Neural cell (in vitro differentiated cells): Measurements from ENCODE around the gene COPZ2. TPM values are rescaled to one million over a fixed set of nuclear protein-coding genes. Genes with fewer than 3 reads are reported as not detected.

Experiments
- H2AFZ ChIP-seq: fragments of 200-600, 300-800 bp; sonication (generic), shearing (Covaris generic); 2 replicates; pipeline ENCODE4 v1.6.0; 2014; ENCODE audit warnings: low read depth, mild to moderate bottlenecking, antibody characterized with exemption, low read length, moderate library complexity
- H3F3A ChIP-seq: fragments of 200-600 bp; shearing (Covaris generic); 2 replicates; pipeline ENCODE4 v1.6.1; 2016; ENCODE audit warnings: mild to moderate bottlenecking, moderate library complexity, mixed read lengths, antibody characterized with exemption, low read length; ENCODE audit not compliant: insufficient read depth, poor library complexity, severe bottlenecking
- H3K27ac ChIP-seq: fragments of 200-600, 300-800 bp; sonication (generic), shearing (Covaris generic); 2 replicates; pipeline ENCODE4 v1.5.1; 2014; ENCODE audit warnings: mild to moderate bottlenecking, low read length, moderate library complexity
- H3K27me3 ChIP-seq: fragments of 300-800, 200-600 bp; sonication (generic), shearing (Covaris generic); 2 replicates; pipeline ENCODE4 v1.6.0; 2014; ENCODE audit warnings: mild to moderate bottlenecking, low read depth, low read length, moderate library complexity; ENCODE audit not compliant: insufficient read depth
- H3K36me3 ChIP-seq: fragments of 300-800, 200-600 bp; sonication (generic), shearing (Covaris generic); 2 replicates; pipeline ENCODE4 v1.5.1; 2014; ENCODE audit warnings: mild to moderate bottlenecking, antibody characterized with exemption, low read length, moderate library complexity; ENCODE audit not compliant: insufficient read depth
- H3K4me2 ChIP-seq: fragments of 300-800, 200-600 bp; sonication (generic), shearing (Covaris generic); 2 replicates; pipeline ENCODE4 v1.6.0; 2014; ENCODE audit warnings: mild to moderate bottlenecking, low read length
- H3K4me3 ChIP-seq: fragments of 300-800, 200-600 bp; sonication (generic), shearing (Covaris generic); 2 replicates; pipeline ENCODE4 v1.5.1; 2014; ENCODE audit warnings: mild to moderate bottlenecking, low read length, moderate library complexity
- H3K79me2 ChIP-seq: fragments of 200-600 bp; shearing (Covaris generic); replicated peaks from 2 replicates; pipeline ENCODE4 v1.6.0; 2014; ENCODE audit warnings: mild to moderate bottlenecking, low read length, moderate library complexity; ENCODE audit not compliant: insufficient read depth
- H3K9ac ChIP-seq: fragments of 300-800, 200-600 bp; sonication (generic), shearing (Covaris generic); 2 replicates; pipeline ENCODE4 v1.6.1; 2016; ENCODE audit warnings: mild to moderate bottlenecking, low read length, mixed read lengths
- H3K9me2 ChIP-seq: fragments of 200-600 bp; shearing (Covaris generic); 2 replicates; pipeline ENCODE4 v1.6.1; 2016; ENCODE audit warnings: mild to moderate bottlenecking, low read length, mixed read lengths; ENCODE audit not compliant: insufficient read depth
- H3K9me3 ChIP-seq: fragments of 200-600, 300-800 bp; sonication (generic), shearing (Covaris generic); 2 replicates; pipeline ENCODE4 v1.6.1; 2016; ENCODE audit warnings: mild to moderate bottlenecking, mixed run types, low read length, moderate library complexity, mixed read lengths
- H4K20me1 ChIP-seq: fragments of 200-600 bp; shearing (Covaris generic); 2 replicates; pipeline ENCODE4 v1.6.1; 2016; ENCODE audit warnings: mild to moderate bottlenecking, mixed run types; ENCODE audit not compliant: insufficient read depth
- EP300 ChIP-seq: fragments of 450-650 bp; conservative IDR thresholded peaks from 2 replicates; pipeline ENCODE4 v1.6.1; 2014; ENCODE audit warnings: antibody characterized with exemption, mild to moderate bottlenecking, moderate library complexity; ENCODE audit not compliant: poor library complexity, severe bottlenecking
- EZH2 ChIP-seq: fragments of 200-600, 300-800 bp; shearing (Covaris generic), sonication (generic); IDR thresholded peaks from 2 replicates; pipeline ENCODE4 v1.6.1; 2014; ENCODE audit warnings: antibody characterized with exemption, low read length, borderline replicate concordance, mild to moderate bottlenecking; ENCODE audit not compliant: insufficient read depth, poor library complexity, severe bottlenecking
- MXI1 ChIP-seq: fragments of 450-650 bp; conservative IDR thresholded peaks from 2 replicates; pipeline ENCODE4 v1.6.1; 2014; ENCODE audit warnings: antibody characterized with exemption, mild to moderate bottlenecking; ENCODE audit not compliant: poor library complexity, severe bottlenecking
- POLR2AphosphoS5 ChIP-seq: IDR thresholded peaks from 2 replicates; pipeline ENCODE4 v1.6.1; 2012
- RAD21 ChIP-seq: fragments of 450-650 bp; conservative IDR thresholded peaks from 2 replicates; pipeline ENCODE4 v1.6.1; 2014; ENCODE audit warnings: antibody characterized with exemption, mild to moderate bottlenecking, moderate library complexity
- SMC3 ChIP-seq: fragments of 450-650 bp; conservative IDR thresholded peaks from 2 replicates; pipeline ENCODE4 v1.6.1; 2014; ENCODE audit warnings: antibody characterized with exemption, mild to moderate bottlenecking, moderate library complexity; ENCODE audit not compliant: poor library complexity
- TAF1 ChIP-seq: IDR thresholded peaks from 2 replicates; pipeline ENCODE4 v1.6.1; 2012; ENCODE audit warnings: low read depth
- polyA plus RNA-seq: library from polyadenylated mRNA; depleted of rRNA; stranded (reverse); fragments of >200 nt; gene quantifications from 2 replicates; pipeline ENCODE4 v1.2.3, GENCODE V29; 2014
- TF ChIP-seq, protein P1 (sequence below): IDR thresholded peaks from 2 replicates; pipeline ENCODE4 v1.6.1; 2012; ENCODE audit warnings: borderline replicate concordance
- TF ChIP-seq, protein P2 (sequence below): fragments of 450-650 bp; IDR thresholded peaks from 2 replicates; pipeline ENCODE4 v1.5.1; 2014; ENCODE audit warnings: antibody characterized with exemption, mild to moderate bottlenecking, moderate library complexity; ENCODE audit not compliant: poor library complexity, severe bottlenecking

The COPZ2 gene
- polyA plus RNA-seq, 1 donor from 2014 or later = not detected

DNA sequence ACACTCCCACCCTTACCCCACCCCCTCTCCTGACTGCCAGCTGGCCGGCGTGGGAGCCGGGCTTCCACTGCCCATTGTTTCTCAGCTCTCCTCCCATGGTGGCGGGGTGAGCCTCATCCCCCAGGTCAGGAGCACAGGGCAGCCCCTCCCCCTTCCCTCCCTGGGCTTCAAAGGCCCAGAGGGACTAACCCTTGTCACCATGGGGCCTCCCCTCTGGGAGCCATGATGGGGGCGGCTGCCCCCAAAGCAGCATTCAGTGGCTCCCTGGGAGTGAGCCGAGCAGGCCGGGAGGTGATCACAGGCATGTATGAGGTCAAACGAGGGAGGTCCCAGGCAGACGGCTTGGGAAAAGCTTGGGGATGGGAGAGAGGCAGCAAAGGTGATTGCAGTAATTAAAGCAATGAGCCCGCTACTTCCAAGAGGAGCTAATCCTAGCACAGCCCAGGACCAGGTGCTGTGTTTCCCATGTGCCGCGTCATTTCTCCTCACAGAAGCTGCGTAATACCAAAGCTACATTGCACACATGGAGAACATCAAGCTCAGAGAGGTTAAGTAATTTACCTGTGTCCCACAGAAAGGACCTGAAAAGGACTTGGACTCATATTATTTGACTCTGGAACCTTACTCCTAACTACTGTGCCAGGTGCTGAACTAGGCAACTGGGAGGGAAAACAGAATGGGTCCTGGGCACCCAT is 42.2 kb downstream of the COPZ2 start:
- H3K27ac ChIP-seq = no peak overlapping the region

DNA sequence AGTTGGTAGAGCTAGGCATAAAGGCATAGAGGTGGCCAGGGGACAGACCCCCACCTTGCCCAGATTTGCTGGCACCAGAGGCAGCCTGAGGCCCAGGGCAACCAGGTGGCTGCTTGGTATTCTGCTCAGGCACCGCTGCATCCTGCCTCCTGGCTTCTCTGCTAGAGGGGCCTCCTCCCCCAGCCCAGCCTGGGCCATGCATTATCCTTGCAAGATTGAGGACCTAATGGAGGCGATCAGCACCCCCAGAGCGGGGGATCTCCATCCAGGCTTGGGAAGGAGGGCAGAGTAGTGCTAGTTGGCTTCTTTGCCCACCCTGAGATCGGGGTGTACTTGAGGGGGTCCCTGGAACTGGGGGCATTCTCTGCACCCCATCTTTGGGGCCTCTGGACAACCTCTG is 42.9 kb downstream of the COPZ2 start:
- no peak overlapping the region for H2AFZ ChIP-seq
- H3K27ac ChIP-seq = no peak overlapping the region
- H3K9ac ChIP-seq = no peak overlapping the region
- H3K4me2 ChIP-seq = no peak overlapping the region
- H3F3A ChIP-seq = no peaks in the 10 kb centered on the region
- H3K79me2 ChIP-seq = no peaks in the 10 kb centered on the region
- H3K9me2 ChIP-seq = no peaks in the 10 kb centered on the region
- no peaks in the 10 kb centered on the region for H3K36me3 ChIP-seq
- no peak overlapping the region for H3K4me3 ChIP-seq
- H4K20me1 ChIP-seq = no peaks in the 10 kb centered on the region
- no peaks in the 10 kb centered on the region for H3K27me3 ChIP-seq
- TF ChIP-seq MXI1 (no peak), EP300 (no peak), TAF1 (no peak), SMC3 (no peak), POLR2AphosphoS5 (no peak), EZH2 (no peak)
- TF ChIP-seq, protein P1, sequence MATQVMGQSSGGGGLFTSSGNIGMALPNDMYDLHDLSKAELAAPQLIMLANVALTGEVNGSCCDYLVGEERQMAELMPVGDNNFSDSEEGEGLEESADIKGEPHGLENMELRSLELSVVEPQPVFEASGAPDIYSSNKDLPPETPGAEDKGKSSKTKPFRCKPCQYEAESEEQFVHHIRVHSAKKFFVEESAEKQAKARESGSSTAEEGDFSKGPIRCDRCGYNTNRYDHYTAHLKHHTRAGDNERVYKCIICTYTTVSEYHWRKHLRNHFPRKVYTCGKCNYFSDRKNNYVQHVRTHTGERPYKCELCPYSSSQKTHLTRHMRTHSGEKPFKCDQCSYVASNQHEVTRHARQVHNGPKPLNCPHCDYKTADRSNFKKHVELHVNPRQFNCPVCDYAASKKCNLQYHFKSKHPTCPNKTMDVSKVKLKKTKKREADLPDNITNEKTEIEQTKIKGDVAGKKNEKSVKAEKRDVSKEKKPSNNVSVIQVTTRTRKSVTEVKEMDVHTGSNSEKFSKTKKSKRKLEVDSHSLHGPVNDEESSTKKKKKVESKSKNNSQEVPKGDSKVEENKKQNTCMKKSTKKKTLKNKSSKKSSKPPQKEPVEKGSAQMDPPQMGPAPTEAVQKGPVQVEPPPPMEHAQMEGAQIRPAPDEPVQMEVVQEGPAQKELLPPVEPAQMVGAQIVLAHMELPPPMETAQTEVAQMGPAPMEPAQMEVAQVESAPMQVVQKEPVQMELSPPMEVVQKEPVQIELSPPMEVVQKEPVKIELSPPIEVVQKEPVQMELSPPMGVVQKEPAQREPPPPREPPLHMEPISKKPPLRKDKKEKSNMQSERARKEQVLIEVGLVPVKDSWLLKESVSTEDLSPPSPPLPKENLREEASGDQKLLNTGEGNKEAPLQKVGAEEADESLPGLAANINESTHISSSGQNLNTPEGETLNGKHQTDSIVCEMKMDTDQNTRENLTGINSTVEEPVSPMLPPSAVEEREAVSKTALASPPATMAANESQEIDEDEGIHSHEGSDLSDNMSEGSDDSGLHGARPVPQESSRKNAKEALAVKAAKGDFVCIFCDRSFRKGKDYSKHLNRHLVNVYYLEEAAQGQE = no peak
- TF ChIP-seq, protein P2, sequence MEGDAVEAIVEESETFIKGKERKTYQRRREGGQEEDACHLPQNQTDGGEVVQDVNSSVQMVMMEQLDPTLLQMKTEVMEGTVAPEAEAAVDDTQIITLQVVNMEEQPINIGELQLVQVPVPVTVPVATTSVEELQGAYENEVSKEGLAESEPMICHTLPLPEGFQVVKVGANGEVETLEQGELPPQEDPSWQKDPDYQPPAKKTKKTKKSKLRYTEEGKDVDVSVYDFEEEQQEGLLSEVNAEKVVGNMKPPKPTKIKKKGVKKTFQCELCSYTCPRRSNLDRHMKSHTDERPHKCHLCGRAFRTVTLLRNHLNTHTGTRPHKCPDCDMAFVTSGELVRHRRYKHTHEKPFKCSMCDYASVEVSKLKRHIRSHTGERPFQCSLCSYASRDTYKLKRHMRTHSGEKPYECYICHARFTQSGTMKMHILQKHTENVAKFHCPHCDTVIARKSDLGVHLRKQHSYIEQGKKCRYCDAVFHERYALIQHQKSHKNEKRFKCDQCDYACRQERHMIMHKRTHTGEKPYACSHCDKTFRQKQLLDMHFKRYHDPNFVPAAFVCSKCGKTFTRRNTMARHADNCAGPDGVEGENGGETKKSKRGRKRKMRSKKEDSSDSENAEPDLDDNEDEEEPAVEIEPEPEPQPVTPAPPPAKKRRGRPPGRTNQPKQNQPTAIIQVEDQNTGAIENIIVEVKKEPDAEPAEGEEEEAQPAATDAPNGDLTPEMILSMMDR = no peak
- no peaks in the 10 kb centered on the region for H3K9me3 ChIP-seq

More for the DNA sequence above, 42.2 kb downstream of the COPZ2 start:
- H3K4me2 ChIP-seq = no peak overlapping the region
- no peaks in the 10 kb centered on the region for H3K36me3 ChIP-seq
- H3K9ac ChIP-seq = no peak overlapping the region
- H3K9me2 ChIP-seq = no peaks in the 10 kb centered on the region
- TF ChIP-seq MXI1 (no peak), TAF1 (no peak), SMC3 (no peak), EZH2 (no peak), RAD21 (no peak), EP300 (no peak), POLR2AphosphoS5 (no peak)
- TF ChIP-seq, protein P2 = no peak
- TF ChIP-seq, protein P1 = no peak
- no peaks in the 10 kb centered on the region for H3F3A ChIP-seq
- H3K79me2 ChIP-seq = no peaks in the 10 kb centered on the region
- H3K27me3 ChIP-seq = no peaks in the 10 kb centered on the region
- no peaks in the 10 kb centered on the region for H4K20me1 ChIP-seq
- H2AFZ ChIP-seq = no peak overlapping the region
- no peaks in the 10 kb centered on the region for H3K9me3 ChIP-seq
- no peak overlapping the region for H3K4me3 ChIP-seq
